Sigmoid colon (tissue), 4 donors: ENCODE data around the gene ATMIN.

Experiments
- EP300 ChIP-seq, 4 donors: sonication (generic); formaldehyde crosslinking; IDR thresholded peaks; one replicate each; pipeline ENCODE4 v1.6.1; 2017; ENCODE audit warnings: antibody characterized with exemption in 4 of 4
- TF ChIP-seq, protein P1 (sequence below), 4 experiments: fragments of 450-650 bp in 3 of 4; fragments of 200-600 bp in 1 of 4; IDR thresholded peaks; one replicate each; pipeline ENCODE4 v1.5.1; 2016 to 2019; ENCODE audit warnings: antibody characterized with exemption in 4 of 4, mild to moderate bottlenecking in 3 of 4, moderate library complexity in 2 of 4

- TF ChIP-seq, protein P1, sequence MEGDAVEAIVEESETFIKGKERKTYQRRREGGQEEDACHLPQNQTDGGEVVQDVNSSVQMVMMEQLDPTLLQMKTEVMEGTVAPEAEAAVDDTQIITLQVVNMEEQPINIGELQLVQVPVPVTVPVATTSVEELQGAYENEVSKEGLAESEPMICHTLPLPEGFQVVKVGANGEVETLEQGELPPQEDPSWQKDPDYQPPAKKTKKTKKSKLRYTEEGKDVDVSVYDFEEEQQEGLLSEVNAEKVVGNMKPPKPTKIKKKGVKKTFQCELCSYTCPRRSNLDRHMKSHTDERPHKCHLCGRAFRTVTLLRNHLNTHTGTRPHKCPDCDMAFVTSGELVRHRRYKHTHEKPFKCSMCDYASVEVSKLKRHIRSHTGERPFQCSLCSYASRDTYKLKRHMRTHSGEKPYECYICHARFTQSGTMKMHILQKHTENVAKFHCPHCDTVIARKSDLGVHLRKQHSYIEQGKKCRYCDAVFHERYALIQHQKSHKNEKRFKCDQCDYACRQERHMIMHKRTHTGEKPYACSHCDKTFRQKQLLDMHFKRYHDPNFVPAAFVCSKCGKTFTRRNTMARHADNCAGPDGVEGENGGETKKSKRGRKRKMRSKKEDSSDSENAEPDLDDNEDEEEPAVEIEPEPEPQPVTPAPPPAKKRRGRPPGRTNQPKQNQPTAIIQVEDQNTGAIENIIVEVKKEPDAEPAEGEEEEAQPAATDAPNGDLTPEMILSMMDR (IDR thresholded peaks at IDR 0.05), result no peak
- TF ChIP-seq EP300 (IDR thresholded peaks at IDR 0.05), result no peak
These were observed 35.3 kb downstream of the ATMIN start for GRCh38 chr16:81070979-81071378.
